WERI-Rb-1 (cell line): Measurements from ENCODE around the gene C10orf71.

Experiments
- DNase-seq: peaks from one replicate; pipeline ENCODE4 v3.0.0-alpha.2; 2020
- H3K27ac ChIP-seq: fragments of 250-450 bp; sonication (Bioruptor Pico); 2 replicates; pipeline ENCODE4 v1.5.1; 2020; ENCODE audit warnings: mild to moderate bottlenecking, moderate library complexity
- H3K27me3 ChIP-seq: fragments of 250-450 bp; sonication (Bioruptor Pico); 2 replicates; pipeline ENCODE4 v1.5.1; 2021; ENCODE audit warnings: mild to moderate bottlenecking, low read depth, moderate library complexity; ENCODE audit not compliant: insufficient read depth, severe bottlenecking
- H3K36me3 ChIP-seq: fragments of 250-450 bp; sonication (Bioruptor Pico); 2 replicates; pipeline ENCODE4 v1.5.1; 2020; ENCODE audit warnings: mild to moderate bottlenecking, moderate library complexity
- H3K4me3 ChIP-seq: 2 replicates; pipeline ENCODE4 v1.5.1; 2011; ENCODE audit warnings: low read depth, mild to moderate bottlenecking, control low read depth, low read length
- H3K9me3 ChIP-seq: fragments of 250-450 bp; sonication (Bioruptor Pico); 2 replicates; pipeline ENCODE4 v1.5.1; 2021; ENCODE audit warnings: mild to moderate bottlenecking, moderate library complexity; ENCODE audit not compliant: severe bottlenecking
- CTCF ChIP-seq: IDR thresholded peaks from 2 replicates; pipeline ENCODE4 v1.5.1; 2011; ENCODE audit warnings: low read depth, mild to moderate bottlenecking, control low read depth, inconsistent platforms, low read length

The C10orf71 gene

GRCh38 chr10:49290131-49290530, 8.8 kb upstream of the C10orf71 start:
- no peaks in the 10 kb centered on the region for H3K9me3 ChIP-seq
- H3K27ac ChIP-seq = no peak overlapping the region
- H3K27me3 ChIP-seq = peaks cover 7% of the 10 kb centered on the region

GRCh38 chr10:49290607-49291006, 8.4 kb upstream of the C10orf71 start:
- no peak for TF ChIP-seq CTCF
- no peak for DNase-seq
- Histone ChIP-seq H3K36me3 (no peaks in the 10 kb centered on the region), H3K27me3 (peaks cover 6% of the 10 kb centered on the region), H3K9me3 (no peaks in the 10 kb centered on the region), H3K27ac (no peak overlapping the region), H3K4me3 (no peak overlapping the region)

More at GRCh38 chr10:49290131-49290530, 8.8 kb upstream of the C10orf71 start:
- no peak overlapping the region for H3K4me3 ChIP-seq
- DNase-seq = no peak
- H3K36me3 ChIP-seq = no peaks in the 10 kb centered on the region
- no peak for TF ChIP-seq CTCF

GRCh38 chr10:49292565-49293207, 6.3 kb upstream of the C10orf71 start:
- Histone ChIP-seq H3K4me3 (no peak overlapping the region), H3K36me3 (no peaks in the 10 kb centered on the region), H3K27ac (no peak overlapping the region), H3K27me3 (no peaks in the 10 kb centered on the region), H3K9me3 (no peaks in the 10 kb centered on the region)
- no peak for TF ChIP-seq CTCF
- DNase-seq = no peak

- Histone ChIP-seq H3K36me3 (no peaks in the 10 kb centered on the region), H3K4me3 (no peak overlapping the region), H3K27me3 (no peaks in the 10 kb centered on the region), H3K27ac (no peak overlapping the region), H3K9me3 (no peaks in the 10 kb centered on the region)
- TF ChIP-seq CTCF = no peak
- no peak for DNase-seq
Observed at GRCh38 chr10:49293208-49293603, 5.8 kb upstream of the C10orf71 start.

- no peak for TF ChIP-seq CTCF
- no peaks in the 10 kb centered on the region for H3K36me3 ChIP-seq
- H3K4me3 ChIP-seq = no peak overlapping the region
- H3K27me3 ChIP-seq = no peaks in the 10 kb centered on the region
- no peaks in the 10 kb centered on the region for H3K9me3 ChIP-seq
- no peak for DNase-seq
- no peak overlapping the region for H3K27ac ChIP-seq
Observed at GRCh38 chr10:49294731-49295130, 4.2 kb upstream of the C10orf71 start.

- DNase-seq = no peak
- Histone ChIP-seq H3K27ac (no peak overlapping the region), H3K9me3 (no peaks in the 10 kb centered on the region), H3K36me3 (no peaks in the 10 kb centered on the region), H3K4me3 (no peak overlapping the region), H3K27me3 (no peaks in the 10 kb centered on the region)
- TF ChIP-seq CTCF = no peak
Observed at GRCh38 chr10:49295297-49295696, 3.7 kb upstream of the C10orf71 start.
